Measurements from ENCODE around the gene BCAT1. TPM values are rescaled to one million over a fixed set of nuclear protein-coding genes. Genes with fewer than 3 reads are reported as not detected.

BCAT1 gene
- total RNA-seq, 6 experiments from 2014 or later = 0.86 to 6.0 (median 2.7) TPM

- Histone ChIP-seq H3K4me1 (no peaks in the 10 kb centered on the region), H3K4me3 (no peak overlapping the region), H3K27me3 (no peaks in the 10 kb centered on the region), H3K36me3 (no peaks in the 10 kb centered on the region), H3K27ac (no peak overlapping the region), H3K9me3 (no peaks in the 10 kb centered on the region)
- 50% methylated on average over 1 of the region's 1 CpG for WGBS (ENCODE audit: insufficient coverage, low coverage, low lambda C conversion rate, missing lambda C conversion rate)
- intact Hi-C loops (cut with DNase I) = no loop called here
- TF ChIP-seq POLR2A (IDR thresholded peaks at IDR 0.05) = no peak
- TF ChIP-seq CTCF (IDR thresholded peaks at IDR 0.05) = no peak
- DNase-seq (no peak), ATAC-seq (peak in 2 of 4 donors; percentile 16 to 64)
Observed at GRCh38 chr12:24861766-24862540, 86.9 kb downstream of the BCAT1 start.

- no peak for ATAC-seq
- no peak overlapping the region for H3K4me3 ChIP-seq
- TF ChIP-seq CTCF (IDR thresholded peaks at IDR 0.05) (no peak), POLR2A (IDR thresholded peaks at IDR 0.05) (no peak)
- no peak overlapping the region for H3K27ac ChIP-seq
- H3K9me3 ChIP-seq = no peaks in the 10 kb centered on the region
- DNase-seq = no peak
- intact Hi-C loops (cut with DNase I) = no loop called here
- no peaks in the 10 kb centered on the region for H3K36me3 ChIP-seq
- H3K27me3 ChIP-seq = no peaks in the 10 kb centered on the region
- no peaks in the 10 kb centered on the region for H3K4me1 ChIP-seq
Observed at GRCh38 chr12:24860546-24860945, 88.4 kb downstream of the BCAT1 start.

- Histone ChIP-seq H3K36me3 (no peaks in the 10 kb centered on the region), H3K27me3 (no peaks in the 10 kb centered on the region), H3K4me1 (no peaks in the 10 kb centered on the region), H3K4me3 (no peak overlapping the region), H3K27ac (no peak overlapping the region), H3K9me3 (no peaks in the 10 kb centered on the region)
- DNase-seq (no peak), ATAC-seq (no peak)
- WGBS (ENCODE audit: insufficient coverage, low coverage, low lambda C conversion rate, missing lambda C conversion rate) = no CpG with 5 or more reads among the region's 3 CpGs
- TF ChIP-seq CTCF (IDR thresholded peaks at IDR 0.05) (no peak), POLR2A (IDR thresholded peaks at IDR 0.05) (no peak)
- intact Hi-C loops (cut with DNase I) = no loop called here
Observed at GRCh38 chr12:24856541-24856940, 92.4 kb downstream of the BCAT1 start.

- Histone ChIP-seq H3K4me1 (no peaks in the 10 kb centered on the region), H3K27me3 (no peaks in the 10 kb centered on the region), H3K4me3 (no peak overlapping the region), H3K27ac (no peak overlapping the region), H3K36me3 (no peaks in the 10 kb centered on the region), H3K9me3 (no peaks in the 10 kb centered on the region)
- ATAC-seq (no peak), DNase-seq (no peak)
- WGBS (ENCODE audit: insufficient coverage, low coverage, low lambda C conversion rate, missing lambda C conversion rate) = 64% methylated on average over 6 of the region's 6 CpGs
- TF ChIP-seq POLR2A (IDR thresholded peaks at IDR 0.05) (no peak), CTCF (IDR thresholded peaks at IDR 0.05) (no peak)
- intact Hi-C loops (cut with DNase I) = no loop called here
Observed at GRCh38 chr12:24854908-24855307, 94.0 kb downstream of the BCAT1 start.
